C4-2B (cell line): ENCODE measurements around the gene TPCN1.

Experiments used
- ZFX ChIP-seq: fragments of 450-650 bp; IDR thresholded peaks from 2 replicates; pipeline ENCODE4 v1.6.1; 2017
- TF ChIP-seq, protein P1 (sequence below): fragments of 450-650 bp; conservative IDR thresholded peaks from 2 replicates; pipeline ENCODE4 v1.5.1; 2017; ENCODE audit warnings: mild to moderate bottlenecking

GRCh38 chr12:113231235-113232088 lies 10.2 kb downstream of the TPCN1 start:
- TF ChIP-seq, protein P1, sequence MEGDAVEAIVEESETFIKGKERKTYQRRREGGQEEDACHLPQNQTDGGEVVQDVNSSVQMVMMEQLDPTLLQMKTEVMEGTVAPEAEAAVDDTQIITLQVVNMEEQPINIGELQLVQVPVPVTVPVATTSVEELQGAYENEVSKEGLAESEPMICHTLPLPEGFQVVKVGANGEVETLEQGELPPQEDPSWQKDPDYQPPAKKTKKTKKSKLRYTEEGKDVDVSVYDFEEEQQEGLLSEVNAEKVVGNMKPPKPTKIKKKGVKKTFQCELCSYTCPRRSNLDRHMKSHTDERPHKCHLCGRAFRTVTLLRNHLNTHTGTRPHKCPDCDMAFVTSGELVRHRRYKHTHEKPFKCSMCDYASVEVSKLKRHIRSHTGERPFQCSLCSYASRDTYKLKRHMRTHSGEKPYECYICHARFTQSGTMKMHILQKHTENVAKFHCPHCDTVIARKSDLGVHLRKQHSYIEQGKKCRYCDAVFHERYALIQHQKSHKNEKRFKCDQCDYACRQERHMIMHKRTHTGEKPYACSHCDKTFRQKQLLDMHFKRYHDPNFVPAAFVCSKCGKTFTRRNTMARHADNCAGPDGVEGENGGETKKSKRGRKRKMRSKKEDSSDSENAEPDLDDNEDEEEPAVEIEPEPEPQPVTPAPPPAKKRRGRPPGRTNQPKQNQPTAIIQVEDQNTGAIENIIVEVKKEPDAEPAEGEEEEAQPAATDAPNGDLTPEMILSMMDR = no peak
- TF ChIP-seq ZFX = no peak
